GM12878 (cell line): ENCODE data around the gene DTNA. TPM values are rescaled to one million over a fixed set of nuclear protein-coding genes. Genes with fewer than 3 reads are reported as not detected.

Experiments used
- ATAC-seq: fragments of 200-7000 bp; cut with Tn5 transposase; 3 replicates; pipeline ENCODE4 v1.9.1; 2020; ENCODE audit warnings: mild to moderate bottlenecking, moderate library complexity
- BruUV-seq: library from RNA; stranded (reverse); fragments of 400-500 nt; replicated peaks from 2 replicates; lab custom pipeline; 2021; lab: Mats Ljungman, UMichigan
- CTCF ChIA-PET: fragments of 300-600 bp; sonication (Branson Sonifier 250); formaldehyde crosslinking; extraction: SDS; loops from one replicate; lab custom pipeline; 2021; ENCODE audit warnings: inconsistent platforms; lab: Yijun Ruan, JAX
- POLR2A ChIA-PET: fragments of 350-600 bp; formaldehyde crosslinking; extraction: SDS; loops from one replicate; lab custom pipeline; 2021; ENCODE audit warnings: inconsistent platforms; lab: Charles Lee
- RAD21 ChIA-PET: fragments of 300-600 bp; sonication (Branson Sonifier 250); formaldehyde crosslinking; loops from one replicate; lab custom pipeline; 2023; ENCODE audit warnings: antibody characterized with exemption; ENCODE audit not compliant: unreplicated experiment; lab: Charles Lee
- SMC1A ChIA-PET: fragments of 300-600 bp; sonication (Branson Sonifier 250); formaldehyde crosslinking; loops from one replicate; lab custom pipeline; 2023; ENCODE audit not compliant: unreplicated experiment, uncharacterized antibody; lab: Charles Lee
- DNase-seq: peaks from one replicate; pipeline ENCODE4 v3.0.0-alpha.2; 2011; ENCODE audit warnings: low read depth, low spot score
- FAIRE-seq: peaks from 3 replicates; lab custom pipeline; 2011; peaks lifted over from hg19 to GRCh38; lab: Jason Lieb, UNC
- H2AFZ ChIP-seq: 2 replicates; pipeline ENCODE4 v1.6.0; 2011; ENCODE audit warnings: low read depth, low read length, control low read depth; ENCODE audit not compliant: control insufficient read depth
- H3K27ac ChIP-seq: 2 replicates; pipeline ENCODE4 v1.5.1; 2011; ENCODE audit warnings: control low read depth; ENCODE audit not compliant: control insufficient read depth, insufficient read depth
- H3K27me3 ChIP-seq, 2 experiments: replicated peaks in 1 of 2; 2 replicates each; pipeline versions ENCODE4 v1.6.0 to v1.6.1; 2011; ENCODE audit warnings: low read length in 1 of 2; ENCODE audit not compliant: control insufficient read depth in 2 of 2, insufficient read depth in 2 of 2
- H3K36me3 ChIP-seq, 2 experiments: 2 replicates each; pipeline ENCODE4 v1.5.1; 2011; ENCODE audit warnings: low read length in 1 of 2; ENCODE audit not compliant: control insufficient read depth in 2 of 2, insufficient read depth in 2 of 2
- H3K4me1 ChIP-seq: 2 replicates; pipeline ENCODE4 v1.6.1; 2011; ENCODE audit warnings: mild to moderate bottlenecking, low read length, moderate library complexity, mixed read lengths; ENCODE audit not compliant: control insufficient read depth, insufficient read depth
- H3K4me2 ChIP-seq: 2 replicates; pipeline ENCODE4 v1.6.0; 2011; ENCODE audit warnings: control low read depth; ENCODE audit not compliant: control insufficient read depth, insufficient read depth
- H3K4me3 ChIP-seq: fragments of 200-600 bp; sonication (generic); 2 replicates; pipeline ENCODE4 v1.5.1; 2016
- H3K79me2 ChIP-seq: 2 replicates; pipeline ENCODE4 v1.6.0; 2011; ENCODE audit warnings: low read length; ENCODE audit not compliant: control insufficient read depth, insufficient read depth
- H3K9ac ChIP-seq: 2 replicates; pipeline ENCODE4 v1.8.0; 2011; ENCODE audit warnings: low read length, control low read depth, mixed read lengths; ENCODE audit not compliant: control insufficient read depth, insufficient read depth
- H3K9me3 ChIP-seq: replicated peaks from 3 replicates; pipeline ENCODE4 v1.5.1; 2011; ENCODE audit warnings: mild to moderate bottlenecking, low read length; ENCODE audit not compliant: control insufficient read depth, insufficient read depth
- H4K20me1 ChIP-seq: 2 replicates; pipeline ENCODE4 v1.6.0; 2011; ENCODE audit not compliant: control insufficient read depth, insufficient read depth
- ATF7 ChIP-seq: fragments of 450-650 bp; IDR thresholded peaks from 2 replicates; pipeline ENCODE4 v1.6.1; 2016; ENCODE audit warnings: low read depth, mild to moderate bottlenecking
- BMI1 ChIP-seq: fragments of 450-650 bp; IDR thresholded peaks from 2 replicates; pipeline ENCODE4 v1.6.1; 2016; ENCODE audit warnings: mild to moderate bottlenecking, moderate library complexity, borderline replicate concordance
- E4F1 ChIP-seq: fragments of 450-650 bp; IDR thresholded peaks from 2 replicates; pipeline ENCODE4 v1.6.1; 2018; ENCODE audit warnings: borderline replicate concordance, mild to moderate bottlenecking; ENCODE audit not compliant: partially characterized antibody
- EZH2 ChIP-seq: IDR thresholded peaks from 2 replicates; pipeline ENCODE4 v1.6.1; 2012; ENCODE audit warnings: low read depth, mild to moderate bottlenecking, control low read depth, inconsistent platforms, low read length, borderline replicate concordance; ENCODE audit not compliant: control insufficient read depth
- HCFC1 ChIP-seq: fragments of 150-350 bp; IDR thresholded peaks from 2 replicates; pipeline ENCODE4 v1.6.1; 2014; ENCODE audit warnings: low read length
- NKRF ChIP-seq: fragments of 450-650 bp; conservative IDR thresholded peaks from 2 replicates; pipeline ENCODE4 v1.6.1; 2017; ENCODE audit warnings: mild to moderate bottlenecking, moderate library complexity
- NR2F1 ChIP-seq: fragments of 450-650 bp; conservative IDR thresholded peaks from 2 replicates; pipeline ENCODE4 v1.6.1; 2017; ENCODE audit warnings: mild to moderate bottlenecking
- WGBS: methylation state at CpG from one replicate; pipeline ENCODE4 v1.1.6; 2016; ENCODE audit warnings: low lambda C conversion rate; ENCODE audit not compliant: insufficient replicate concordance, insufficient coverage; ENCODE audit errors: missing lambda C conversion rate; 5-methylcytosine and 5-hydroxymethylcytosine counted together
- in situ Hi-C: fragments of 300-500 bp; cut with MboI; formaldehyde crosslinking; loops from 9 replicates; pipeline ENCODE4 v1.14.3; 2018; ENCODE audit warnings: mixed read lengths
- intact Hi-C: fragments of 100-400 bp; cut with micrococcal nuclease; formaldehyde crosslinking; loops from one replicate; pipeline ENCODE4 v1.14.2; 2022; ENCODE audit not compliant: unreplicated experiment
- polyA plus RNA-seq, 11 experiments: library from polyadenylated mRNA; depleted of rRNA in 4 of 11; unstranded in 6 of 11; stranded (reverse) in 5 of 11; fragments of >200 nt; fragmentation: Nextera tagmentation in 4 of 11; fragmentation: Illumina TruSeq in 1 of 11; extraction: Ambion mirVana in 4 of 11; extraction: Trizol in 1 of 11; gene quantifications; 1 replicate in 1 of 11; 2 replicates in 10 of 11; pipeline versions ENCODE4 v1.2.1 to v1.2.3, GENCODE V29; 2011 to 2016; ENCODE audit warnings: inconsistent platforms in 2 of 11, missing spikeins in 2 of 11, low read depth in 1 of 11
- total RNA-seq, 4 experiments: library from RNA; depleted of rRNA in 3 of 4; stranded (reverse); fragments of >200 nt in 3 of 4; fragmentation: Illumina TruSeq in 1 of 4; extraction: Trizol in 1 of 4; gene quantifications; 2 replicates each; pipeline versions ENCODE4 v1.2.1 to v1.2.3, GENCODE V29; 2013 to 2021
- TF ChIP-seq, protein P1 (sequence below): fragments of 450-650 bp; IDR thresholded peaks from 2 replicates; pipeline ENCODE4 v1.6.1; 2017; ENCODE audit warnings: low read depth, mild to moderate bottlenecking, moderate library complexity
- TF ChIP-seq, protein P2 (sequence below): fragments of 450-650 bp; IDR thresholded peaks from 2 replicates; pipeline ENCODE4 v1.6.1; 2017; ENCODE audit warnings: mild to moderate bottlenecking

DTNA gene
- total and polyA plus RNA-seq, 10 of the 15 experiments (the other 5 are each of a cell fraction or from before 2014, with no cell fraction given) = 0.26 to 8.6 (median 0.53) TPM

DNA sequence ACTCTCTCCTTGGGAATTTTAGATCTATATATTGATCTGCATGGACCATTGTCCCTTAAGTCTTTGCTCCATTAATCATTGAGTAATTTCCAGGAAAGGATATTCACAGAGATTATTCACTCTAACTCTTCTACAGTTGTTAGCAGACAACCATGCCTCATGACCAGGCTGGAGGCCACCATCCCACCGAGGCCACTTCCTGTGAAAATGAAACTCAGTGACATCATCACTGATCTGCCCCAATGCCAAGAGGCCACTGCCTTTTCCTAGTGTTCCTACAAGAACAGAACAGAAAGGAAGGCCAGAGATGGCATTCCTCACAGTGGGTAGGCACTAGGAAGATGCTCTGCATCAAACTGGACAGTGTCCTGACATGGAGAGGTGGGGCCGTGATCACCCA is 161.3 kb downstream of the DTNA start:
- H3K9me3 ChIP-seq = no peaks in the 10 kb centered on the region; the same call in 2 of the 3 replicates
- no peak overlapping the region for H3K27ac ChIP-seq
- in situ Hi-C loops (no loop called here), intact Hi-C loops (no loop called here)
- no peaks in the 10 kb centered on the region for H3K27me3 ChIP-seq
- POLR2A ChIA-PET = no interaction called here
- RAD21 ChIA-PET = no interaction called here
- FAIRE-seq = no peak
- no TSS peak for BruUV-seq
- SMC1A ChIA-PET = no interaction called here
- H4K20me1 ChIP-seq = no peaks in the 10 kb centered on the region
- no peak for TF ChIP-seq NR2F1
- TF ChIP-seq EZH2 = no peak
- TF ChIP-seq ATF7 = 0 out of 2 replicates have a peak, but pooled peaks have one; percentile 31
- TF ChIP-seq, protein P1, sequence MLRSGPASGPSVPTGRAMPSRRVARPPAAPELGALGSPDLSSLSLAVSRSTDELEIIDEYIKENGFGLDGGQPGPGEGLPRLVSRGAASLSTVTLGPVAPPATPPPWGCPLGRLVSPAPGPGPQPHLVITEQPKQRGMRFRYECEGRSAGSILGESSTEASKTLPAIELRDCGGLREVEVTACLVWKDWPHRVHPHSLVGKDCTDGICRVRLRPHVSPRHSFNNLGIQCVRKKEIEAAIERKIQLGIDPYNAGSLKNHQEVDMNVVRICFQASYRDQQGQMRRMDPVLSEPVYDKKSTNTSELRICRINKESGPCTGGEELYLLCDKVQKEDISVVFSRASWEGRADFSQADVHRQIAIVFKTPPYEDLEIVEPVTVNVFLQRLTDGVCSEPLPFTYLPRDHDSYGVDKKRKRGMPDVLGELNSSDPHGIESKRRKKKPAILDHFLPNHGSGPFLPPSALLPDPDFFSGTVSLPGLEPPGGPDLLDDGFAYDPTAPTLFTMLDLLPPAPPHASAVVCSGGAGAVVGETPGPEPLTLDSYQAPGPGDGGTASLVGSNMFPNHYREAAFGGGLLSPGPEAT = no peak
- DNase-seq = no peak
- peak; percentile 33; the same call in 2 of the 3 replicates for ATAC-seq
- H3K79me2 ChIP-seq = no peaks in the 10 kb centered on the region
- no peaks in the 10 kb centered on the region for H3K36me3 ChIP-seq
- H3K4me3 ChIP-seq = no peak overlapping the region
- WGBS = 17% methylated on average over 2 of the region's 2 CpGs
- no peak overlapping the region for H3K4me2 ChIP-seq
- H3K4me1 ChIP-seq = no peaks in the 10 kb centered on the region
- no peak overlapping the region for H3K9ac ChIP-seq
- no peak overlapping the region for H2AFZ ChIP-seq
- CTCF ChIA-PET = no interaction called here

DNA sequence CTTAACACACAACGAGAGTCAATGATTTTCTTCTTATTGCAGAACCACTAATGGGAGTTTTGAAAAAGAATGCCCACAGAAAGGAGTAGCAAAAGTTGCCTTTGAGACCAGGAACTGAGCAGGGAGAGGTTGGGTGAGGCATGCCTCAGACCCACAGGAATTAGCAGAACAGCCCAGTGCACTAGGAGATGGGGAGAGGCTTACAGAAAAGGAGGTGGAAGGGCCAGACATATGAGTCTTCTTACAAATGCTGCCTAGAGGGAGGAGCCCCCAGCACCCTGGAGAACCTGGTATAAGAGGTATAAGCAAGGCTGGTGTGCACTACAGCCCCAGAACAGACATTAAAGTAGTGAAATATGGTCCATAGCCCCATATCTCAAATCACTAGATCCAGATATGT is 162.0 kb downstream of the DTNA start:
- intact Hi-C loops (no loop called here), in situ Hi-C loops (no loop called here)
- Histone ChIP-seq H3K79me2 (no peaks in the 10 kb centered on the region), H3K36me3 (no peaks in the 10 kb centered on the region), H3K9ac (no peak overlapping the region), H4K20me1 (no peaks in the 10 kb centered on the region), H3K4me3 (no peak overlapping the region), H3K27me3 (no peaks in the 10 kb centered on the region), H3K4me1 (no peaks in the 10 kb centered on the region), H2AFZ (no peak overlapping the region), H3K27ac (no peak overlapping the region), H3K9me3 (no peaks in the 10 kb centered on the region; the same call in 2 of the 3 replicates), H3K4me2 (no peak overlapping the region)
- DNase-seq (no peak), ATAC-seq (no peak), FAIRE-seq (no peak)
- SMC1A ChIA-PET = no interaction called here
- RAD21 ChIA-PET = no interaction called here
- POLR2A ChIA-PET = no interaction called here
- CTCF ChIA-PET = no interaction called here
- no TSS peak for BruUV-seq
- 4% methylated on average over 1 of the region's 1 CpG for WGBS
- TF ChIP-seq HCFC1 = no peak
- TF ChIP-seq E4F1 = no peak
- TF ChIP-seq, protein P2, sequence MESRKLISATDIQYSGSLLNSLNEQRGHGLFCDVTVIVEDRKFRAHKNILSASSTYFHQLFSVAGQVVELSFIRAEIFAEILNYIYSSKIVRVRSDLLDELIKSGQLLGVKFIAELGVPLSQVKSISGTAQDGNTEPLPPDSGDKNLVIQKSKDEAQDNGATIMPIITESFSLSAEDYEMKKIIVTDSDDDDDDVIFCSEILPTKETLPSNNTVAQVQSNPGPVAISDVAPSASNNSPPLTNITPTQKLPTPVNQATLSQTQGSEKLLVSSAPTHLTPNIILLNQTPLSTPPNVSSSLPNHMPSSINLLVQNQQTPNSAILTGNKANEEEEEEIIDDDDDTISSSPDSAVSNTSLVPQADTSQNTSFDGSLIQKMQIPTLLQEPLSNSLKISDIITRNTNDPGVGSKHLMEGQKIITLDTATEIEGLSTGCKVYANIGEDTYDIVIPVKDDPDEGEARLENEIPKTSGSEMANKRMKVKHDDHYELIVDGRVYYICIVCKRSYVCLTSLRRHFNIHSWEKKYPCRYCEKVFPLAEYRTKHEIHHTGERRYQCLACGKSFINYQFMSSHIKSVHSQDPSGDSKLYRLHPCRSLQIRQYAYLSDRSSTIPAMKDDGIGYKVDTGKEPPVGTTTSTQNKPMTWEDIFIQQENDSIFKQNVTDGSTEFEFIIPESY = no peak
- TF ChIP-seq BMI1 = no peak
- TF ChIP-seq NKRF = no peak
